ENCODE data around the gene TMEM17. TPM values are rescaled to one million over a fixed set of nuclear protein-coding genes. Genes with fewer than 3 reads are reported as not detected.
A peak's percentile ranks its signal among the peaks of the same experiment; 100 is the strongest.

The TMEM17 gene
- total RNA-seq, 1 experiment from 2014 or later = 3.4 TPM

- no peak for DNase-seq (ENCODE audit: low read depth)
Observed at GRCh38 chr2:62472312-62472711, 33.7 kb downstream of the TMEM17 start.

- DNase-seq (ENCODE audit: low read depth) = no peak
Observed at GRCh38 chr2:62471816-62472215, 34.2 kb downstream of the TMEM17 start.

GRCh38 chr2:62471404-62471803, 34.6 kb downstream of the TMEM17 start:
- DNase-seq (ENCODE audit: low read depth) = no peak

DNA sequence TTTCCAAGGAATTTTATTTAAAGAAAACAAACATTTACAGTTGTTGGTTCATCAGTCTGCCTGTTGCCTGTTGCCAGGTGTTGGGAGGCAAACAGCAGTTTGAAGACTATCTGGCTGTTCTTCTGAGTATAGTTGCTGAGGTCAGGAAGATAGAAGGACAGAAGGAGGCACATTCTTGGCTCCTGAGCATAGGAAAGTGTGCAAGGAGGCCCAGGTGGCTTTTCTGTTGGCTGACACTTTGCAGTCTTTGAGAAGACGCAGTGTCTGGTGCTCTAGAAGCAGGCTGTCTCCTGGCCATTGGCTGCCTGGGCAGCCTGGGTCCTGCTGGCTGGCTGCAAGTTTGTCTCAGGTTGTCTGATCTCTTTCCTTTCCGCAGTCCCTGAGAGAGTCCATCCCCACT, 36.4 kb downstream of the TMEM17 start:
- no peak for DNase-seq (ENCODE audit: low read depth)

- DNase-seq (ENCODE audit: low read depth) = no peak
Observed at GRCh38 chr2:62469114-62469513, 36.9 kb downstream of the TMEM17 start.

DNA sequence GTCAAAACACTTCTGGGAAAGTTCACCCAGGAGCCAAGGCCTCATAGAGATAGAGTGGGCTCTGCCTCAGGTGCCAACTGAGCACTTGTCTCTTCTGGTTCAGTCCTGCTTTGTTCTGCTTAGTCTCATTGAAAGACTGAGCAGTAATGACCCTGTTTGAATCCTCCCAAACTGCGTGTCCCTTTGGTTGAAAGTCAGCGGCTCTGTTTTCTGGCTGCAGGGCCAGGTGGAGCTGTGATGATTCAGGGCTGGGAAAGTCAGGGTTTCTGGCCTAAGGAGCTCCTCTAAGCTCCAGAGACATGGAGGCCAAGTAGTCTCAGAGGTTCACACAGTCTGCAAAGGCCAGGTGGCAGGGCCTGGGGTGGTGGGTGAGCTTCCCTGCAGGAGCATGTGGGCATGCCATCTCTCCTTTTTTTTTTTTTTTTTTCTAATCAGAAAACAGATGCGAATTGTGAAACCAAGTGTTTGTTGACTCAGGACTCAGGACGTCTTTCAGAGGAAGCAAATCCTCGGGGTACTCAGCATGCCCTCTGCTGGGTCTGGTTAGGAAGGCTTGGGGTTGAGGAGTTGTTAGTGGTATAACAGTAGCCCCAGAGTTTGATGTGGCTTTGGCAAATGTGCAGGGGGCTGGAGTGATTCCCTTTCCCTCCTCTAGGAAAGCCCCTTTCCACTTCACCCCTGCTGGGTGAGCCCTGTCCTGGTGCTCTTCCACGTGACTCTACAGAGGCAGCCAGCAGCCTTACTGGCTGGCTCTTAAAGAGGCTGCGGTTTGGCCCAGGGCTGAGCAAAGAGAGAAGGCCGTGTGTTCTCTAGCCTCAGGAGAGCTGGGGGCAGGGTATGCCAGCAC, 38.3 kb downstream of the TMEM17 start:
- DNase-seq (ENCODE audit: low read depth) = peak; percentile 34

DNA sequence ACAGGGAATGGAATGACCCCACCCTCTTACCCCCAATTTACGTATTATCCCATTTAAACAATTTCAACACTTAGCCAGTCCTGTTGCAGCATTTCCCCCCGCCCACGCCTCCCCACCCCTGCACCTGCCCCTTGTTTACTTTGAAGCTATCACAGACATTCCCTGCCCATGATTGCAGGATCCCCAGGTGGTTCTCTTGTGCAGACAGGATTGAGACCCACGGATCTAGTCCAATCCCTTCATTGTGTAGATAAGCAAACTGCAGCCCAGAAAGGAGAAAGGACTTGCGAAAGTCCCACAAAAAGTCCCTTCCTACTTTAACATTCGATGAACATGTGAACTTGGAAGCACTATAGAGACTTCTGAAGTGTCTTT, 38.9 kb downstream of the TMEM17 start:
- DNase-seq (ENCODE audit: low read depth) = no peak

- no peak for DNase-seq (ENCODE audit: low read depth)
Observed at GRCh38 chr2:62466503-62466854, 39.5 kb downstream of the TMEM17 start.

- no peak for DNase-seq (ENCODE audit: low read depth)
Observed at GRCh38 chr2:62465741-62466502, 40.1 kb downstream of the TMEM17 start.

- DNase-seq (ENCODE audit: low read depth) = no peak
Observed at GRCh38 chr2:62465039-62465740, 40.8 kb downstream of the TMEM17 start.

DNA sequence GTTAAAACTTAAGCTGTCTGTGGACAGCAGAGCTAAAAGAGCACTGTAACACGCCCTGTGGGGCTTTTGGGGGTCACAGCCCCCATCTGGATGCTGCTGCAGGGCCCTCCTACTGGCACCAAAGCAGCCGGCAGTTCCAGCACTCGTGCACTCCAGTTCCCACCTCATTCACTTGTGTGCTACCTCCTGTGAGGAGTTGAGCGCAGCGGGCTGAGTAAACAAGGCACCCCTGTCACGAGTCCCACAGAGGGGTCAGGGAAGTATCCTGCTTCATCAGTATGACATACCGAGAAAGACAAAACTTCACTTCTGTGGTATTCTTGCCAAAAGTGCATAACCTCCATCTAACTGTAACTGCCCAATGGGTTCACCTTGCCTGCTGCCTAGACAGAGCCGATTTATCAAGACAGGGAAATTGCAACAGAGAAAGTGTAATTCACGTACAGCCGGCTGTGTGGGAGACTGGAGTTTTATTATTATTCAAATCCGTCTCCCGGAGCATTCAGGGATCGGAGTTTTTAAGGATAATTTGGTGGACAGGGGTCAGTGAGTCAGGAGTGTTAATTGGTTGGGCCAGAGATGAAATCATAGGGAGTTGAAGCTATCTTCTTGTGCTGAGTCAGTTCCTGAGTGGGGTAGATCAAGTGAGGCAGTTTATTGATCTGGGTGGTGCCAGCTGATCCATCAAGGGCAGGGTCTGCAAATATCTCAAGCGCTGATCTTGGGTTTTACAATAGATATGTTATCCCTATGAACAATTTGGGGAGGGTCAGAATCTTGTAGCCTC, 41.6 kb downstream of the TMEM17 start:
- DNase-seq (ENCODE audit: low read depth) = no peak

DNA sequence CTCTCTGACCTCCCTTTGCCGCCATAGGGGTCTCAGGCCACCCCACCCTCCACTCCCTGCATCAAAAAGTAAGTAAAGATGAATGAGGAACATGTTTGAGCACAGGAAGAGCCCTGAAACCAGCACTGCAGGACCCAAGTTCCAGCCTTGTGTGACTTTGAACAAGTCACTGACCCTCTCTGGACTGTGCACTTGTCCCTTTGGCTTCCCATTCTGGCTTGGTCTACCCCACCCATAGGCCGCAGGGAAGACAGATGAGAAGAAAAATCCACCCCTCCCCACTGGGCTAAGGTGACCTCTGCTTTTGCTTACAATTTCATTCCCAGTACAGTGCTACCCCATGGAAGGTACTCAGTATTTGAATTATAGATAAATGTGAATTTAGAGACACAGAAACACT, 43.8 kb downstream of the TMEM17 start:
- DNase-seq (ENCODE audit: low read depth) = no peak

DNA sequence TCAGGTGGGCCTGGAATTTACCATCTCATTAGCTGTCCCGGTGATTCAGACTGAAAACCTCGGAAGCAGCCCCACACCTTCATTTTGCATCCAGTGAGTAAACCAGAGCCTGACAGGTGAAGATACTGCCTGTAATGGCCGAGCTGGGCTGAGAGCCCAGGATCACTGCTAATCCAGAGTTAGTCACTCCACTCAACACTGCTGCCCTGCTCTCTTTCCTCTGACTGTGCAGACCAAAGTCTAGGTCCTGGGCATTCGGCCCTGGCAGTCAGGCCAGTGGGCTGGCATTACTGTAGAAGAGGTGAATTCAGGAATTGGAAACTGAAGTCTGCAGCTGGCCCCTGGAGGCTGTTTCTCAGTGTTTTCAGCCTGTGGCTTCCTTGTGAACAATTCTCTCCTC, 44.3 kb downstream of the TMEM17 start:
- DNase-seq (ENCODE audit: low read depth) = peak; percentile 81

- DNase-seq (ENCODE audit: low read depth) = no peak
Observed at GRCh38 chr2:62461017-62461553, 44.9 kb downstream of the TMEM17 start.

DNA sequence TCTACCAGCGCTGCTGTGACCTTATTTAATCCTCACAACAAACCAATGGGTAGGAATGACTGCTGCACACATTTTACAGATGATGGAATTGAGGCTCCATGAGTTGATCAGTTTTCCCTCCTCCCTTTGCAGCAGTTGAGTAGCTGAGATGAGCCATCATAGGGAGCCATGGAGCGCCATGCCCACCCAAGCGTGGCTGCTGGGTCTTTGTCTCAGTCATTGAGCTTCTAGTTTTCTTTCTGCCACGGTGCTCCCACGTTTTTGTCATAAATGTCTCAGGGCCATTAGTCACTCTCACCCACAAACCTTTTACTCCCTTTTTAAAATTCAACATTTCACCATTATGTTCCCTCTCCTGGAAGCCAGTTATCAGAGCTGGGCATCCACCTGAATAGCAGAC, 45.8 kb downstream of the TMEM17 start:
- DNase-seq (ENCODE audit: low read depth) = no peak

GRCh38 chr2:62459672-62460071, 46.3 kb downstream of the TMEM17 start:
- no peak for DNase-seq (ENCODE audit: low read depth)

GRCh38 chr2:62459106-62459505, 46.9 kb downstream of the TMEM17 start:
- no peak for DNase-seq (ENCODE audit: low read depth)

GRCh38 chr2:62458671-62459081, 47.3 kb downstream of the TMEM17 start:
- DNase-seq (ENCODE audit: low read depth) = no peak

- DNase-seq (ENCODE audit: low read depth) = no peak
Observed at GRCh38 chr2:62458206-62458641, 47.8 kb downstream of the TMEM17 start.

GRCh38 chr2:62457556-62457955, 48.4 kb downstream of the TMEM17 start:
- no peak for DNase-seq (ENCODE audit: low read depth)

GRCh38 chr2:62456721-62457539, 49.1 kb downstream of the TMEM17 start:
- peak; percentile 74 for DNase-seq (ENCODE audit: low read depth)

Measured in M059J (cell line).